Measurements from ENCODE around the gene SLC16A8.

The SLC16A8 gene

DNA sequence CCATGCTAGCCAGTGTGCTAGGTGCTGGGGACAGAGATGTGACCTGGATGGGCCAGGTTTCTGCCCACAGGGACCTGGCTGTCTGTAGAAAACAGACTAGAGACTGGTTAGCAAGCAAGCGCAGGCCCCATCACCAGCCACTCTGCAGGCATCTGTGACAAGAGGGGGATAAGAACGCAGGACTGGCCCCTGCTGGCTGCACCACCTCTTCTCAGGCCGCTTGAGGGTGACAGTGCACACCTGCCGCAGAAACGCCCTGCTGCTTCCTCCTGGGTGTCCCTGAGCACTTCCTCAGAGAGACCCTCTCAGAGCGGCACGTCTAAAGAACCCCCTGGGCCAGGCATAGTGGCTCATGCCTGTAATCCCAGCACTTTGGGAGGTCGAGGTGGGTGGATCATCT, 32.7 kb downstream of the SLC16A8 start (continued):
- TF ChIP-seq CSRNP3 (CRISPR knock-in tag; IDR thresholded peaks at IDR 0.05) = no peak

DNA sequence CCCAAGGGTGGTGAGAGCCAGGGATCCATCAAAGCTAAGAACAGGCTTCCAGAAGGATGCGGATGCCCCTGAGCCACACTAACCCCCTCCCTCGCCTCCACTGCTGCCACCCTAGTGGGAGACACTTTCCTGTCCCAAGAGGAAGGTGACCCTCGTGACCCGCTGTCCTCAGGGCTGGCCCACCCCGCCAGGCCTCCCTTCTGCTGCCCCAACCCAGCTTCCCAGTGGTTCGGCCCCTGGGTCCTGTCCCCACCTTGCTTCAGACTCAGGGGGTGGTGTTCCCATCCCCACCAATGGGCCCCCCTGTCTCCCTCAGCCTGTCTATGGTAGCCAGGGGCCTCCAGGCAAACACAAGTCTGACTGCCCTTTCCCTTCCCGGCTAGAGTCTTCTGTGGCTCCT, 33.3 kb downstream of the SLC16A8 start:
- no peak for ATAC-seq
- TF ChIP-seq ISL1 (CRISPR knock-in tag; IDR thresholded peaks at IDR 0.05) (no peak), OSR1 (CRISPR knock-in tag; IDR thresholded peaks at IDR 0.05) (no peak), SNAI2 (CRISPR knock-in tag; IDR thresholded peaks at IDR 0.05) (no peak), PPARA (CRISPR knock-in tag; IDR thresholded peaks at IDR 0.05; ENCODE audit: borderline replicate concordance) (no peak), ARNTL (CRISPR knock-in tag; IDR thresholded peaks at IDR 0.05; ENCODE audit: borderline replicate concordance, low read depth) (no peak), CREB5 (CRISPR knock-in tag; IDR thresholded peaks at IDR 0.05; ENCODE audit: low read depth) (no peak), TSHZ2 (CRISPR knock-in tag; IDR thresholded peaks at IDR 0.05) (no peak), BACH2 (CRISPR knock-in tag; IDR thresholded peaks at IDR 0.05; ENCODE audit: borderline replicate concordance) (no peak), CSDC2 (CRISPR knock-in tag; IDR thresholded peaks at IDR 0.05) (no peak), TOX (CRISPR knock-in tag; IDR thresholded peaks at IDR 0.05; ENCODE audit: borderline replicate concordance) (no peak), ESRRG (CRISPR knock-in tag; IDR thresholded peaks at IDR 0.05) (no peak), ZNF8 (CRISPR knock-in tag; IDR thresholded peaks at IDR 0.05) (no peak), ZC3H10 (CRISPR knock-in tag; IDR thresholded peaks at IDR 0.05) (no peak)

DNA sequence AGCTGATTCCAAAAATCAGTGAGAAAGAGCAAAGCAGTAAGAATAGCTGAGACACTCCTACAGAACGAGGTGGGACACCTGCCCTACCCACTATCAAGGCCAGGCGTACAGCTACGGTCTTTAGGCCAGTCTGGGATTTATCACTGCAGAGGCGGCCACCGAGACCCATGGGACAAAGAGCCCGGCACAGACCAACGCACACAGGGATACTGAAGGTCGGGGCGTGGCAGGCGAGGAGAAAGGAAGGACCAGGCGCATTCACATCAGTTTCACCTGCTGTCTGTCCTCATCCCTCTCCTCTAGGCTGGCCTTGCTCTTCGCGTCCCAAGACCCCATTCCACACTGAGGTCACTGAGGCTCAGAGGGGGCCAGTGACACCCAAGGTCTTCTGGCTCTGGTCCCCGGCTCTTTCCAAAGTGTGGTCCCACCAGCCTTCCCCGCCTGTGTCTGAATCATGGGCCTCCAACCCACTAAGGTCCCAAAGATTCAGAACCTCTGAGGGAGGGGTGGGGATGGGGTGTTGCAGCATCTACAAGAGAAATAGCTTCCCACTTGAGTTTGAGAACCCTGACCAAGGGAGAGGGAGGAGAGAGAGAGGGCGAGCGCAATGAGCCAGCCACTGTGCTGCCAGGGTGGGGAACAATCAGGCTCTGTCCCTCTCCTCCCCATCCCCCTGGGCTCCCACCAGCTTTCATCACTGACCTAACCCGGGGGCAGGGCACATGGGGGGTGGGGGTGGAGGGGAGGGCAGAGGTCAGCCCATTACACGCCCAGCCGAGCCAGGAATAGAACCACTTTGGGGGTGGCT, 34.0 kb downstream of the SLC16A8 start:
- TF ChIP-seq TOX (CRISPR knock-in tag; IDR thresholded peaks at IDR 0.05; ENCODE audit: borderline replicate concordance) = no peak
- ATAC-seq = no peak

GRCh38 chr22:38046070-38046748, 37.8 kb downstream of the SLC16A8 start:
- no peak for ATAC-seq
- no peak for TF ChIP-seq GLIS3 (CRISPR knock-in tag; IDR thresholded peaks at IDR 0.05)
- no peak for TF ChIP-seq TSHZ2 (CRISPR knock-in tag; IDR thresholded peaks at IDR 0.05)
- TF ChIP-seq ISL1 (CRISPR knock-in tag; IDR thresholded peaks at IDR 0.05) = no peak
- TF ChIP-seq CREB5 (CRISPR knock-in tag; IDR thresholded peaks at IDR 0.05; ENCODE audit: low read depth) = no peak
- no peak for TF ChIP-seq RARB (CRISPR knock-in tag; IDR thresholded peaks at IDR 0.05)
- TF ChIP-seq ZC3H10 (CRISPR knock-in tag; IDR thresholded peaks at IDR 0.05) = no peak
- no peak for TF ChIP-seq CSDC2 (CRISPR knock-in tag; IDR thresholded peaks at IDR 0.05)
- no peak for TF ChIP-seq TCF4 (CRISPR knock-in tag; IDR thresholded peaks at IDR 0.05; ENCODE audit: borderline replicate concordance)
- no peak for TF ChIP-seq OSR1 (CRISPR knock-in tag; IDR thresholded peaks at IDR 0.05)
- TF ChIP-seq ESRRG (CRISPR knock-in tag; IDR thresholded peaks at IDR 0.05) = no peak
- TF ChIP-seq CSRNP3 (CRISPR knock-in tag; IDR thresholded peaks at IDR 0.05) = no peak
- TF ChIP-seq BACH2 (CRISPR knock-in tag; IDR thresholded peaks at IDR 0.05; ENCODE audit: borderline replicate concordance) = no peak
- no peak for TF ChIP-seq ZFP3 (CRISPR knock-in tag; IDR thresholded peaks at IDR 0.05)
- TF ChIP-seq ZNF565 (CRISPR knock-in tag; conservative IDR thresholded peaks at IDR 0.05; ENCODE audit: low read depth) = no peak
- TF ChIP-seq PATZ1 (CRISPR knock-in tag; IDR thresholded peaks at IDR 0.05; ENCODE audit: borderline replicate concordance) = no peak
- no peak for TF ChIP-seq ZFP30 (CRISPR knock-in tag; IDR thresholded peaks at IDR 0.05)
- no peak for TF ChIP-seq ZNF8 (CRISPR knock-in tag; IDR thresholded peaks at IDR 0.05)
